ENCODE data around the gene GATD1.

Gene GATD1

GRCh38 chr11:747158-748006 lies 29.9 kb downstream of the GATD1 start, which contains the start of gene TALDO1:
TSS of gene TALDO1 (plus strand) at chr11:747464. CDS start at chr11:747482, 18 bp downstream.
- TF ChIP-seq TEAD4 (IDR thresholded peaks at IDR 0.05) (no peak), TAF1 (IDR thresholded peaks at IDR 0.05; ENCODE audit: low read depth) (peak; percentile 66), NFIC (IDR thresholded peaks at IDR 0.05) (no peak), TCF12 (IDR thresholded peaks at IDR 0.05; ENCODE audit: low read depth) (no peak), YY1 (IDR thresholded peaks at IDR 0.05; ENCODE audit: low read depth) (no peak), ZBTB7A (IDR thresholded peaks at IDR 0.05; ENCODE audit: low read depth) (peak; percentile 54; the same call in 1 of the 2 replicates)
- TF ChIP-seq, protein P1, sequence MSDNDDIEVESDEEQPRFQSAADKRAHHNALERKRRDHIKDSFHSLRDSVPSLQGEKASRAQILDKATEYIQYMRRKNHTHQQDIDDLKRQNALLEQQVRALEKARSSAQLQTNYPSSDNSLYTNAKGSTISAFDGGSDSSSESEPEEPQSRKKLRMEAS (IDR thresholded peaks at IDR 0.05): peak; percentile 86

DNA sequence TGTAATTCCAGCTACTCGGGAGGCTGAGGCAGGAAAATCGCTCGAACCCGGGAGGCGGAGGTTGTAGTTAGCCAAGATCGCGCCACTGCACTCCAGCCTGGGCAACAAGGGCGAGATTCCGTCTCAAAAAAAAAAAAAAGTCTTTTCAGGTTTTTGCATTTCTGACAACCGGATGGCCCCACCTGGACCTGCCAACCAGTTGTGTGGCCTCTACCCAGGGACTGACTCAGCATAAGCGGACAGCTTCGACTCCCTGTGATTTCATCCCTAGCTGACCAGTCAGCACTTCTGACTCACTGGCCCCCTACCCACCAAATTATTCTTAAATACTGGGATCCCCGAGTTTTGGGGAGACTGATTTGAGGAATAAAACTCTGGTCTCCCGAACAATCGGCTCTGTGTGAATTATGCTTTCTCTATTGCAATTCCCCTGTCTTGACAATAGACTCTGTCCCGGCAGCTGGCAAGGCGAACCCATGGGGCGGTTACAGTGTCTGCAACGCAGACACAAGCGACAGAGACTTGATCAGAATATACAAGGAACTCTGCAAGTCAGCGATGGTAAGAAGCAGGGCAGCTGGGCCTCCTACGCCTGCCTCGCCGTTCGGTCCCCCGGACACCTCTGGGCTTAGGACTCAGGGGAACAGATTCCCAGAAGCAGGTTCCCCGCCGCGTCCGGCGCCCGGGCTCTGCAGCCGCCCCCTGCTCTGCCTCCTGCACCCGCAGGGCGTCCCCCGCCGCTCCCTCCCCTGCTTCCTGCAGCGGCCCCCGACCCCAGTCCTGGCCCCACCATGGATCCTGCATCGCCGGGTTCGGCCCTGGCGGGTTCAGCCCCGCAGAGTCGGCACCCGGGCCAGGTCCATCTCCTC lies 30.8 kb downstream of the GATD1 start:
- TF ChIP-seq USF1 (IDR thresholded peaks at IDR 0.05) (no peak), RAD21 (IDR thresholded peaks at IDR 0.05; ENCODE audit: low read depth) (no peak), EP300 (IDR thresholded peaks at IDR 0.05; ENCODE audit: borderline replicate concordance) (no peak), CREB1 (IDR thresholded peaks at IDR 0.05; ENCODE audit: low read depth) (no peak), ZBTB7A (IDR thresholded peaks at IDR 0.05; ENCODE audit: low read depth) (no peak), CEBPB (IDR thresholded peaks at IDR 0.05) (no peak), EGR1 (IDR thresholded peaks at IDR 0.05) (no peak)
- TF ChIP-seq, protein P1 (IDR thresholded peaks at IDR 0.05): no peak

- TF ChIP-seq TCF12 (IDR thresholded peaks at IDR 0.05; ENCODE audit: low read depth) (no peak), YY1 (IDR thresholded peaks at IDR 0.05; ENCODE audit: low read depth) (no peak), EP300 (IDR thresholded peaks at IDR 0.05; ENCODE audit: borderline replicate concordance) (no peak), ZBTB7A (IDR thresholded peaks at IDR 0.05; ENCODE audit: low read depth) (no peak), CREB1 (IDR thresholded peaks at IDR 0.05; ENCODE audit: low read depth) (no peak)
- TF ChIP-seq, protein P1 (IDR thresholded peaks at IDR 0.05): no peak
Observed at GRCh38 chr11:745428-745827, 31.9 kb downstream of the GATD1 start.

DNA sequence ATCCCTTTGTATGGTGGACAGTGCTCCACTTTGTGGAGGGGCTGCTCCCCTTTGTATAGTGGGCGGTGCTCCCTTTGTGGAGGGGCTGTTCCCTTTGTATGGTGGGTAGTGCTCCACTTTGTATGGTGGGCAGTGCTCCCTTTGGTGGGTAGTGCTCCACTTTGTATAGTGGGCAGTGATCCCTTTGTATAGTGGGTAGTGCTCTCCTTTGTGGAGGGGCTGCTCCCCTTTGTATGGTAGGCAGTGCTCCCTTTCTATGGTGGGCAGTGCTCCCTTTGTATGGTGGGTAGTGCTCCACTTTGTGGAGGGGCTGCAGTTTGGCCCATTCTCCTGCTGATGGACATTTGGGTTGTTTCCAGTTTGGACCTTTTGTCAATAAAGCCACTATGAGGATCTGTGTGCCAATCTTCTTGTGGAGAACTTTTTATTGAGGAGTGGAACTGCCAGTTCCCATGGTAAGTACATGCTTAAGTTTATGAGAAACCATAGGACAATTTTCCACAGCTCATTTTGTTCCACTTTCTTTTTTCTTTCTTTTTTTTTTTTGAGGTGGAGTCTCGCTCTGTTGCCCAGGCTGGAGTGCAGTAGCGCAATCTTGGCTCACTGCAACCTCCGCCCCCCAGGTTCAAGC lies 34.6 kb downstream of the GATD1 start:
- TF ChIP-seq CREB1 (IDR thresholded peaks at IDR 0.05; ENCODE audit: low read depth): no peak
- TF ChIP-seq TCF12 (IDR thresholded peaks at IDR 0.05; ENCODE audit: low read depth): no peak
- no peak for TF ChIP-seq FOXM1 (IDR thresholded peaks at IDR 0.05; ENCODE audit: borderline replicate concordance, low read depth)
- no peak for TF ChIP-seq NFIC (IDR thresholded peaks at IDR 0.05)
- TF ChIP-seq ZBTB7A (IDR thresholded peaks at IDR 0.05; ENCODE audit: low read depth): no peak
- TF ChIP-seq REST (IDR thresholded peaks at IDR 0.05; ENCODE audit: low read depth): no peak
- no peak for TF ChIP-seq RAD21 (IDR thresholded peaks at IDR 0.05; ENCODE audit: low read depth)
- no peak for TF ChIP-seq YY1 (IDR thresholded peaks at IDR 0.05; ENCODE audit: low read depth)
- TF ChIP-seq TEAD4 (IDR thresholded peaks at IDR 0.05): no peak
- no peak for TF ChIP-seq TAF1 (IDR thresholded peaks at IDR 0.05; ENCODE audit: low read depth)
- TF ChIP-seq EP300 (IDR thresholded peaks at IDR 0.05; ENCODE audit: borderline replicate concordance): no peak
- TF ChIP-seq, protein P1 (IDR thresholded peaks at IDR 0.05): no peak
- no peak for TF ChIP-seq CEBPB (IDR thresholded peaks at IDR 0.05)
- TF ChIP-seq EGR1 (IDR thresholded peaks at IDR 0.05): no peak
- TF ChIP-seq USF1 (IDR thresholded peaks at IDR 0.05): no peak

GRCh38 chr11:742156-742546 lies 35.1 kb downstream of the GATD1 start:
- TF ChIP-seq RAD21 (IDR thresholded peaks at IDR 0.05; ENCODE audit: low read depth) (no peak), EP300 (IDR thresholded peaks at IDR 0.05; ENCODE audit: borderline replicate concordance) (no peak), CEBPB (IDR thresholded peaks at IDR 0.05) (no peak), YY1 (IDR thresholded peaks at IDR 0.05; ENCODE audit: low read depth) (no peak), TEAD4 (IDR thresholded peaks at IDR 0.05) (no peak), TAF1 (IDR thresholded peaks at IDR 0.05; ENCODE audit: low read depth) (no peak), USF1 (IDR thresholded peaks at IDR 0.05) (no peak), FOXM1 (IDR thresholded peaks at IDR 0.05; ENCODE audit: borderline replicate concordance, low read depth) (no peak), NFIC (IDR thresholded peaks at IDR 0.05) (no peak), REST (IDR thresholded peaks at IDR 0.05; ENCODE audit: low read depth) (no peak)
- TF ChIP-seq, protein P1 (IDR thresholded peaks at IDR 0.05): no peak
